Caki2 (cell line): ENCODE data around the gene HSPG2. TPM values are rescaled to one million over a fixed set of nuclear protein-coding genes. Genes with fewer than 3 reads are reported as not detected.

Source experiments
- DNase-seq: peaks from one replicate; pipeline ENCODE4 v3.0.0-alpha.2; 2015; ENCODE audit warnings: low read depth
- in situ Hi-C: cut with HindIII; loops from 2 replicates; pipeline ENCODE4 v1.10.0; 2016; ENCODE audit warnings: low sequenced_read_pairs, low pct_unique_long_range_greater_than_20kb, mixed read lengths
- total RNA-seq: library from RNA; depleted of rRNA; stranded (reverse); fragments of >200 nt; shearing (Covaris generic); gene quantifications from 2 replicates; pipeline ENCODE4 v1.2.3, GENCODE V29; 2014; ENCODE audit warnings: low replicate concordance

HSPG2 gene
- total RNA-seq, 1 experiment from 2014 or later = 80.2 TPM

DNA sequence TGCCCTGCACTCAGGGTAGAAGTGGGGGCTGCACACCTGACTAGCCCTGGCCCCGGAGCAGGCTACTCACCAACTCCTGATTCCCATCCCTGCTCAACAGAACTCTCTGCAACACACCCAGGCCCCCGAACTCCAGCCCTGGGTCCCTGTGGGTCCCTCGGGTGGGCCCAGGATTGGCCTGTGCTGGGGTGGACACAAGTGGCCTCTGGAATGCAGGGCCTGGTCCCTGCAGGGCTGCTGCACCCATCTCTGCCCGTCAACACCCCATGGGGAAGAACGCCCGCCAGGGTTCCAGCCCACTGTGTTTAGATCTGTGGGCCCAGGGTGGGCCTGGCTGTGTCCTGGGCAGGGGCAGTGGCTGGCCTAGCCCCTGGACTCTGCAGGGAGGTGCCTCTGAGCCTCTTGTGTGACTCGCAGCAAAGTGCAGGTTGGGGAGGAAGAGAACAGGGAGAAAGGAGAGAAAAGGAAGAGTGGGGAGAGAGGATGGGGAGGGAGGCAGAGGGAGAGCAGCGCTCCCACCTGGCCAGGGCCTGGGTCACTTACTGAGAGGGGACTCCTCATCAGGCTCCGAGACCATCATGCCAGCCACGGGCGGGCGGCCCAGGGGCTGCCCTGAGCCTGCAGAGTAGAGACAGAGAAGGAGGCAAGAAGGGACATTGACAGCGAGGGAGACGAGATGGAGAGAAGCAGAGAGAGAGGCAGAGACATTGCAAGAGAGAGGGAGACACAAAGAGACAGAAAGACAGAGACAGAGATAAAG lies 43.9 kb downstream of the HSPG2 start:
- DNase-seq = no peak
- in situ Hi-C loops = no loop called here

GRCh38 chr1:21891621-21892479 lies 45.3 kb downstream of the HSPG2 start:
- no peak for DNase-seq
- in situ Hi-C loops = no loop called here

DNA sequence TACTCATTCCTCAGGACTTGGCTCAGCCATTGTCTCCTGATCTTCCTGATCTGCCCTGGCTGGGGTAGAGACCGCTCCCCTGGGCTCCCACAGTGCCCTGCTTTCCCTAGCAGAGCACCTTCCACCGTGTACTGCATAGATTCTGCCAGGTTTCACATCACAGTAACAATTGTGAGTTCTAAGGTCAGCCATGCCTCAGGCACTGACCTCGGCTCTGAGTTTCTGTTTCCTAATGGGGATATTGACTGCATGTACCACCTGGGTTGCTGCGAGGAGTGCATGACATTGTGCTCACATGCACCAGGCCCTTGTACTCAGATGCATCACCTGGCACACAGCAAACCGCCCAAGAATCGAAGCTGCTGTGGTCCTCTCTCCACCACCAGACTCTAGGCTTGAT lies 46.0 kb downstream of the HSPG2 start:
- in situ Hi-C loops = no loop called here
- no peak for DNase-seq

- no peak for DNase-seq
- in situ Hi-C loops = no loop called here
Measured at GRCh38 chr1:21888500-21888899, 48.6 kb downstream of the HSPG2 start.

GRCh38 chr1:21887796-21888195 lies 49.3 kb downstream of the HSPG2 start:
- no peak for DNase-seq
- in situ Hi-C loops = no loop called here

DNA sequence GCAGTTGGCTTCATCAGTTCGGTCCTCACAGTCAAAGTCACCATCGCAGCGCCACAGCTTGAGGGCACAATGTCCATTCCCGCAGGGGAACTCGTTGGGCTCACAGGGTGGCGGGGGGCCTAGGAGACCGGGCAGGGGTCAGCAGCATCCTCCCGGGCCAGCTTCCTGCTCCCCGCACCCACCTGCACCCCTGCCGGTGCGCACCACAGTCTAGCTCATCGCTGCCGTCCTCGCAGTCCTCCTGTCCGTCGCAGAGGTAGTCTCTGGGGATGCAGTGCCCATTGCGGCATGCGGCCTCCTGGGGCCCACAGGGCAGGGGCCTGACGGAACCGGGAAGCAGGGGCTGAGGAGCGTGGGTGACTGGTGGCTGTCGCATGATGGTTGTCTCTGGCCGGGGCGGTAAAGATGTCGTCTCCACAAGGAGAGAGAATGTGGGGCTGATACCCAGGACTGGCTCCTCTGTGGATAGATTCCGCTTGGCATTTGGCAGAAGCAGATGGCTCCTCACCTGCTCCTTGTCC lies 49.8 kb downstream of the HSPG2 start:
- in situ Hi-C loops = no loop called here
- DNase-seq = no peak

DNA sequence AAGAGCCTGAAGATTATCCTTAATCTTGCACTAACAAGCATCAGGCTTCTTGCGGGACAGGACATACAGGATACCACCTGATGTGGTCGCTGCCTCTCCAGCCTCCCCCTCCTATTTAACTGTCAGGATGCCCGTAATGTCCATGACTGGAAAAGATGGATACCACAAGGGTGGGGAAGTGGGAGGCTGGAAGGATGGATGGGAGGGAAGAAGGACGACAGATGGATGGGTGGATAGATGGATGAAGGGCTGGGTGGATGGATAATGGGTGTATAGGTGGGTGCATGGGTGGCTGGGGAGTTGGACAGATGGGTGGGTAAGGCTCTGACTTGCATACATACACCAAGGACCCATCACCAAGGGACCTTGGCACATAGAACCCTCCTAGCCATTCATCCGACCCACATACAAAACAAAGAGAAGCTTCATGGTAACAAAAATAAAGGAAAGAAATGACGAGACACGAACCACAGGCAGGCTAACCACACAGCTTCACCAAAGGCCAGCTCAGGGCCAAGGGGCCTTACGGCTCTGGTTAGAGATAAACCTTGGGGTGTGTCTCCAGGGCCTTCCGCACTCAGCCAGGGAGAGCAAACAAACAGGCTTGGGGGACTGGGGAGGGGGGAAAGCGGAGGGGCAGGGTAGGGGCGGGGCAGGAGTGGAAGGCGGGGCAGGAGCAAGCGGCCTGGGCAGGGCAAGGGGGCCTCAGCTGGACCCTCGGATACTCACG lies 50.5 kb downstream of the HSPG2 start:
- in situ Hi-C loops = no loop called here
- DNase-seq = no peak

- in situ Hi-C loops = no loop called here
- no peak for DNase-seq
Measured at GRCh38 chr1:21885236-21886037, 51.7 kb downstream of the HSPG2 start.

DNA sequence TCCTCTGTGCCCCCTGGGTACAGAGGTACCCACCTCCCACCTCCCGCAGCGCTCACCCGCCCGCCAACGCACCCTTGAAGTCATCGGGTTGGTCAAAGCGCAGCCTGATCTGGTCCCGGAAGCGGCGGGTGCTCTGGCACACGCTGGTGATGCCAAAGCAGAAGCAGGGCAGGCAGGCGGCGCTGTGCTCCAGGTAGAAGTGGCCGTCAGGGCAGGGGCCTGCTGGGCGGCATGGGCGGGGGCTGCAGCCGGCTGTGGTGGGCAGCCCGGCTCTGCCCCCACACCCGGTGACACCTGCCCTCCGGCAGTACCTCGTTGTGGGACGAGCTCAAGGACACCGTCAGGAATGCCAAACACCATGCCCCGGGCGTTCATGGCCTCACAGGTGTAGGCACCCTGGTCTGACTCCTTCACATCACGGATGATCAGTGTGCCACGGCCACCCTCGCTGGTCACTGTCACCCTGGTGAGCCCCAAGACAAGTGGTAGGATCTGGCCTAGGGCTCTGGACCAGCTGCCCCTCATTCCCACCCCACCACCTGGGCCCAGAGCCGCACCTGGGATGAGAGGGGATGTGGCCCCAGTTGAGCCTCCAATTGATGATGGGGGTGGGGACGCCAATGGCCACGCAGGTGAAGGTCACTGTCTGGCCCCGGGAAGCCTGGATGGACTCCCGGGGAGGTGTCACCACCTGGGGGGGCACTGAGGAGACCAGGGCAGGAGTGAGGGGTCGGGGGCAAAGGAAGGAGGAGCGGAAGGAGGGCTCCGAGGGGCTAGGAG lies 52.5 kb downstream of the HSPG2 start:
- no peak for DNase-seq
- in situ Hi-C loops = no loop called here

- in situ Hi-C loops = no loop called here
- no peak for DNase-seq
Measured at GRCh38 chr1:21882721-21883415, 54.2 kb downstream of the HSPG2 start.

- in situ Hi-C loops = no loop called here
Measured at GRCh38 chr1:21881250-21881649, 55.9 kb downstream of the HSPG2 start.

DNA sequence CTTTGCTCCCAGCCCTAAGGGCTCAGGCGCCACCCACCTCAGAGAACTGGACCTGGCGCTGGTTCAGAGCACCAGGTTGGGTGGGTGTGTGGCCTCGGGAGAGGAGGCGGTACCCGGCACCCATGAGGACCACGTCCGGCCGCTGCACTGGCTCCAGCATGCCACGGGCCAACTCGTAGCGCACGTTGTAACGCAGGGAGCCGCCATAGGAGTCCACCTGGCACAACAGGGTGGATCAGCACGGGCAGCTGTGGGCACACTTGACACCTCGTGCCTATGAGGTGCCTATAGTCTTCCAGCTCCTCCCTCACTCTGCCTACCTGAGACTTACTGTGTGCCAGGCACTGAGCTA lies 56.5 kb downstream of the HSPG2 start:
- in situ Hi-C loops = no loop called here
- DNase-seq = no peak

More at GRCh38 chr1:21881250-21881649, 55.9 kb downstream of the HSPG2 start:
- DNase-seq = no peak

DNA sequence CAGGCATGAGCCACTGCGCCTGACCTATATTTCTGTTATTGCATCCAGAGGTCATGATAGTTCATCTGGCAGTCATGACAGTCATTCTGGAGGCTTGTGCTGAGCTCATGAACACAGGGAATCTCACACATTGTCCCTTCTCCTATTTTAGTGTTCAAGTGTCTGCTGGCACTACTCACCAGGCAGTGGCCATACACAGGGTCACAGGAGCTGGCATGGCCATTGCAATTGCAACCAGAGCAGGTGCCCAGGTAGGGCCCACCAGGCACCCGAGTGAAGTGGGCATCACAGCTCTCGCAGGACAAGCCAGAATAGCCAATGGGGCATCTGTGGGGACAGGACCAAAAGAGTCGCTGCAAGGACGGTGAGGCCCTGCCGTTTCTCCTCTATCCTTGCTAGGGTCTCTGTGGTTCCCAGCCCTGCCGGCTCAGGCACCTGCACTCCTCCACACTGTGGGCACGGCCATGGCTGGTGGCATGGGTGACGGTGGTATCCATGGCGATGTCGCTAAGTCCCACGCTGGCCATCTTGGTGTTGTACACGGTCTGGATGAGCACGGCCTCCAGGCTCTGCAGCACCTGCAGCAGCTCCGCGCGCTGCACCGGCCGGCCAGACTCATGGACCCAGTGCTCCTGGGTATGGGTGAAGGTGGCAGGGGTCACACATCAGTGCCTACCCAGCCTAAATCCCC lies 57.0 kb downstream of the HSPG2 start:
- in situ Hi-C loops = no loop called here

GRCh38 chr1:21878840-21879478 lies 58.2 kb downstream of the HSPG2 start:
- in situ Hi-C loops = no loop called here
- no peak for DNase-seq

More for the DNA sequence above, 57.0 kb downstream of the HSPG2 start:
- no peak for DNase-seq

DNA sequence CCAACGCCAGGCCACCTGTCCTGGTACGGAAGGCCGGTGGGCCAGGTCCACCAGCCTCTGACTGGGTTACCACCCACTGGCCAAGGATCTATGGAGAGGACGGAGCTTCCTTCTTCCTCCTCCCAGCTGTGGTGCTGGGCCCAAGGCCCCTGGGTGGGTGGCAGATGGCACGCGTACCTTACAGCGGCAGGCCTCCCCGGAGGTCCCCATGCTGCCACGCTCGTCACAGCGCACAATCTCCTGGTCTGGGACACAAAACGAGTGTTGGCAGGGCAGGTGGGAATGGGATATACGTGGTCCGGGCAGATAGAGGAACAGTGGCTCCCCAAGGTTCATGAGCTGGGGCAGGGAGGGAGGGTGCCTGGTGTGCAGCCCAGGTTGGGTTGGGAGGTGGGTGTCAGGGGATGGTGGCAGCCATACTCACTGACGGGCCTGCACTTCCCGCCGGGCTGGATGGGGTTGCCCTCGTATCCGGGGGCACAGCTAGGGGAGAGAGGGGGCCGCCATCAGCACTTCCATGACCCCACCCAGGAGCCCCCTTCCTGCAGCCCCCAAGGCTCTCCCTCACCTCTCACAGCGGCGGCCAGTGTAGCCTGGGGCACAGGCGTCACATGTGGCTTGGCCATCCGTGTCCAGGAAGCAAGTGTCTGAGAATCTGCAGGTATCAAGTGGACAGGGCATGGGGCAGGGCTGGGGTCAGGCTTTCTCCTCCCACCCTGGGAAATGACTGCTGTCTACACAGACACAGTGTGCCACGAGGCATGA lies 58.9 kb downstream of the HSPG2 start:
- in situ Hi-C loops = no loop called here
- DNase-seq = no peak
